ENCODE results near the gene ZFHX3. TPM values are rescaled to one million over a fixed set of nuclear protein-coding genes. Genes with fewer than 3 reads are reported as not detected.

ZFHX3 gene
- total RNA-seq, 1 experiment from 2014 or later, result 1.5 TPM

- Mint-ChIP-seq H3K36me3 (ENCODE audit: insufficient read depth in 1 of 3, low read depth in 3 of 3) (peaks cover 0 to 2% (median 0%) of the 10 kb centered on the region in 3 experiments; a peak in 2 of 7 replicates), H3K27me3 (ENCODE audit: low read depth) (peaks cover 100% of the 10 kb centered on the region), H3K4me3 (peak overlapping the region; percentile 37 to 74), H3K4me1 (peaks cover 46 to 66% of the 10 kb centered on the region in 2 experiments), H3K9me3 (peaks cover 0 to 4% of the 10 kb centered on the region in 2 experiments; a peak in 1 of 5 replicates), H3K27ac (no peak overlapping the region)
- Histone ChIP-seq H2BK15ac (ENCODE audit: low read depth, low read length) (no peak overlapping the region), H3K4me2 (ENCODE audit: insufficient read depth, insufficient read length, low read length) (peak overlapping the region; percentile 54), H2AFZ (ENCODE audit: low read length) (no peak overlapping the region), H4K20me1 (ENCODE audit: control insufficient read depth, insufficient read depth, insufficient read length) (peaks cover 2% of the 10 kb centered on the region), H3K79me1 (ENCODE audit: insufficient read depth, low read depth, low read length, poor library complexity, severe bottlenecking) (no peaks in the 10 kb centered on the region), H3K18ac (ENCODE audit: insufficient read length, low read depth, low read length) (no peak overlapping the region), H2BK5ac (ENCODE audit: insufficient read length, low read length) (no peak overlapping the region), H3K27ac (ENCODE audit: insufficient read length, low read depth, low read length) (no peak overlapping the region), H3K14ac (ENCODE audit: insufficient read depth, low read length) (no peak overlapping the region), H2BK20ac (ENCODE audit: low read depth, low read length, poor library complexity, severe bottlenecking) (no peak overlapping the region), H4K91ac (ENCODE audit: insufficient read length, low read depth, low read length) (no peak overlapping the region), H3K23ac (ENCODE audit: insufficient read length, low read depth, low read length) (no peak overlapping the region), H3T11ph (ENCODE audit: low read length) (no peak overlapping the region), H3K9me3 (ENCODE audit: control insufficient read depth, low read depth, low read length) (no peaks in the 10 kb centered on the region), H2AK5ac (ENCODE audit: insufficient read length, low read length) (no peak overlapping the region), H3K79me2 (ENCODE audit: insufficient read depth, low read length) (no peaks in the 10 kb centered on the region), H3K9ac (ENCODE audit: extremely low read depth, insufficient read length, low read length) (no peak overlapping the region), H3K27me3 (ENCODE audit: insufficient read depth, low read length) (peaks cover 82% of the 10 kb centered on the region), H3K56ac (ENCODE audit: insufficient read length, low read depth, low read length) (no peak overlapping the region), H4K8ac (replicated peaks; ENCODE audit: insufficient read length, low read depth, low read length) (no peak overlapping the region), H3K23me2 (ENCODE audit: insufficient read length, low read depth, low read length, poor library complexity, severe bottlenecking) (peaks cover 12% of the 10 kb centered on the region), H3K4ac (ENCODE audit: low read depth, low read length) (no peak overlapping the region), H4K5ac (ENCODE audit: insufficient read length, low read depth, low read length) (no peak overlapping the region), H2BK12ac (ENCODE audit: insufficient read length, low read depth, low read length) (no peak overlapping the region), H2BK120ac (ENCODE audit: low read depth, low read length, poor library complexity, severe bottlenecking) (no peak overlapping the region), H3K4me1 (ENCODE audit: insufficient read depth, low read length) (peaks cover 2% of the 10 kb centered on the region; the same call in 1 of the 2 replicates)
- peak; percentile 48 for DNase-seq
- TF ChIP-seq CTCF (conservative IDR thresholded peaks at IDR 0.05), result no peak
- WGBS (ENCODE audit: extremely low coverage, insufficient read length, low lambda C conversion rate), result no CpG with 5 or more reads among the region's 43 CpGs
These were observed 17.9 kb upstream of the ZFHX3 start for GRCh38 chr16:73065632-73066330.

Measured in H9 (cell line).